CD14-positive monocyte (primary cell): ENCODE results near the gene EPHB2. TPM values are rescaled to one million over a fixed set of nuclear protein-coding genes. Genes with fewer than 3 reads are reported as not detected.

Experiments
- DNase-seq, 3 donors: peaks; one replicate each; pipeline ENCODE4 v3.0.0-alpha.2; 2011 to 2022
- H2AFZ ChIP-seq: 2 replicates; pipeline ENCODE4 v1.6.0; 2012; ENCODE audit warnings: mild to moderate bottlenecking, low read depth, low read length, inconsistent platforms; ENCODE audit not compliant: insufficient read depth, poor library complexity, severe bottlenecking
- H3K27ac ChIP-seq, 2 donors: 1 replicate in 1 of 2; 2 replicates in 1 of 2; pipeline ENCODE4 v1.5.1; 2012 to 2013; ENCODE audit warnings: low read length in 2 of 2, control low read depth in 1 of 2, inconsistent platforms in 1 of 2, low read depth in 1 of 2, mild to moderate bottlenecking in 1 of 2
- H3K27me3 ChIP-seq, 2 donors: one replicate each; pipeline versions ENCODE4 v1.6.0 to v1.6.1; 2011 to 2013; ENCODE audit warnings: low read length in 2 of 2; ENCODE audit not compliant: control insufficient read depth in 2 of 2, insufficient read depth in 2 of 2
- H3K36me3 ChIP-seq, 2 donors: replicated peaks in 1 of 2; 1 replicate in 1 of 2; 2 replicates in 1 of 2; pipeline versions ENCODE4 v1.5.1 to v1.6.1; 2012 to 2013; ENCODE audit warnings: low read length in 2 of 2, control low read depth in 1 of 2, inconsistent platforms in 1 of 2, mild to moderate bottlenecking in 1 of 2; ENCODE audit not compliant: insufficient read depth in 2 of 2, control insufficient read depth in 1 of 2
- H3K4me1 ChIP-seq, 2 donors: 1 replicate in 1 of 2; 2 replicates in 1 of 2; pipeline versions ENCODE4 v1.5.1 to v1.6.1; 2012 to 2013; ENCODE audit warnings: low read length in 2 of 2, control low read depth in 1 of 2, inconsistent platforms in 1 of 2, mild to moderate bottlenecking in 1 of 2, moderate library complexity in 1 of 2; ENCODE audit not compliant: insufficient read depth in 2 of 2, control insufficient read depth in 1 of 2
- H3K4me2 ChIP-seq: replicated peaks from 2 replicates; pipeline ENCODE3; 2012; ENCODE audit warnings: low read length, moderate library complexity, mild to moderate bottlenecking; ENCODE audit not compliant: poor library complexity, severe bottlenecking; ENCODE audit errors: extremely low read depth
- H3K4me3 ChIP-seq, 3 experiments: fragments of 200-600 bp in 1 of 3; sonication (generic) in 1 of 3; replicated peaks in 1 of 3; 1 replicate in 2 of 3; 2 replicates in 1 of 3; pipeline ENCODE4 v1.5.1; 2011 to 2013; ENCODE audit warnings: low read length in 3 of 3, mild to moderate bottlenecking in 3 of 3, control low read depth in 2 of 3, low read depth in 2 of 3, inconsistent platforms in 1 of 3, moderate library complexity in 1 of 3
- H3K79me2 ChIP-seq: 2 replicates; pipeline ENCODE4 v1.6.0; 2012; ENCODE audit warnings: mild to moderate bottlenecking, control low read depth, inconsistent platforms, low read length, moderate library complexity; ENCODE audit not compliant: insufficient read depth
- H3K9ac ChIP-seq: 2 replicates; pipeline ENCODE4 v1.6.0; 2017; ENCODE audit warnings: low read length, mild to moderate bottlenecking; ENCODE audit not compliant: insufficient read depth, poor library complexity, severe bottlenecking
- H3K9me3 ChIP-seq, 2 donors: replicated peaks in 1 of 2; 1 replicate in 1 of 2; 2 replicates in 1 of 2; pipeline versions ENCODE4 v1.5.1 to v1.6.1; 2012 to 2013; ENCODE audit warnings: low read length in 2 of 2, control low read depth in 1 of 2; ENCODE audit not compliant: control insufficient read depth in 1 of 2, insufficient read depth in 1 of 2
- H4K20me1 ChIP-seq: 2 replicates; pipeline ENCODE4 v1.6.0; 2012; ENCODE audit warnings: mild to moderate bottlenecking, low read length, control low read depth, moderate library complexity; ENCODE audit not compliant: insufficient read depth
- H3K27ac Mint-ChIP-seq, 7 donors: one replicate each; pipeline ENCODE4 v1.8.0; 2020; ENCODE audit warnings: mild to moderate bottlenecking in 7 of 7, mixed read lengths in 7 of 7, moderate library complexity in 6 of 7, inconsistent platforms in 2 of 7
- H3K27me3 Mint-ChIP-seq, 3 donors: one replicate each; pipeline ENCODE4 v1.8.0; 2021 to 2022; ENCODE audit warnings: low read depth in 3 of 3, mild to moderate bottlenecking in 3 of 3, mixed read lengths in 3 of 3, moderate library complexity in 3 of 3, inconsistent platforms in 1 of 3
- H3K36me3 Mint-ChIP-seq, 2 donors: one replicate each; pipeline ENCODE4 v1.8.0; 2020; ENCODE audit warnings: mixed read lengths in 2 of 2, inconsistent platforms in 1 of 2, mild to moderate bottlenecking in 1 of 2
- H3K4me1 Mint-ChIP-seq: one replicate; pipeline ENCODE4 v1.8.0; 2020; ENCODE audit warnings: mild to moderate bottlenecking, mixed read lengths
- H3K4me3 Mint-ChIP-seq, 2 donors: one replicate each; pipeline ENCODE4 v1.8.0; 2020; ENCODE audit warnings: mild to moderate bottlenecking in 2 of 2, mixed read lengths in 2 of 2, moderate library complexity in 1 of 2
- H3K9me3 Mint-ChIP-seq, 7 donors: one replicate each; pipeline ENCODE4 v1.8.0; 2020 to 2022; ENCODE audit warnings: mixed read lengths in 7 of 7, mild to moderate bottlenecking in 6 of 7, moderate library complexity in 6 of 7, inconsistent platforms in 2 of 7
- CTCF ChIP-seq: fragments of 200-600 bp; IDR thresholded peaks from one replicate; pipeline ENCODE4 v1.8.0; 2022; ENCODE audit warnings: antibody characterized with exemption, mild to moderate bottlenecking
- WGBS: methylation state at CpG from one replicate; pipeline ENCODE4 v1.1.5; 2013; ENCODE audit warnings: missing lambda C conversion rate; ENCODE audit not compliant: insufficient coverage; 5-methylcytosine and 5-hydroxymethylcytosine counted together
- intact Hi-C, 2 donors: fragments of 100-400 bp; cut with micrococcal nuclease; formaldehyde crosslinking; loops; one replicate each; pipeline versions ENCODE4 v1.15.0 to v1.15.1; 2023
- polyA plus RNA-seq, 3 donors: library from polyadenylated mRNA; depleted of rRNA in 1 of 3; unstranded in 2 of 3; stranded (reverse) in 1 of 3; fragments of 300-500 nt in 2 of 3; fragments of >200 nt in 1 of 3; fragmentation: Illumina TruSeq in 2 of 3; gene quantifications; 1 replicate in 2 of 3; 2 replicates in 1 of 3; pipeline ENCODE4 v1.2.3, GENCODE V29; 2012 to 2021

Gene EPHB2
- polyA plus RNA-seq, 3 donors: 2.9 to 5.6 (median 3.4) TPM

GRCh38 chr1:22913421-22914141, 202.9 kb downstream of the EPHB2 start:
- no peak overlapping the region for H3K4me2 ChIP-seq
- H3K4me1 ChIP-seq: no peaks in the 10 kb centered on the region
- Mint-ChIP-seq H3K4me3 (no peak overlapping the region), H3K4me1 (no peaks in the 10 kb centered on the region), H3K27me3 (peaks cover 2 to 8% (median 5%) of the 10 kb centered on the region in 3 donors), H3K36me3 (no peaks in the 10 kb centered on the region), H3K9me3 (peaks cover 0 to 2% (median 0%) of the 10 kb centered on the region in 7 donors), H3K27ac (peak overlapping the region in 1 of 7 donors; percentile 3)
- TF ChIP-seq CTCF: no peak
- intact Hi-C loops: no loop called here
- no peaks in the 10 kb centered on the region for H3K79me2 ChIP-seq
- H4K20me1 ChIP-seq: no peaks in the 10 kb centered on the region
- 87% methylated on average over 17 of the region's 24 CpGs for WGBS
- H2AFZ ChIP-seq: no peak overlapping the region
- no peaks in the 10 kb centered on the region for H3K9me3 ChIP-seq
- H3K9ac ChIP-seq: no peak overlapping the region
- H3K36me3 ChIP-seq: no peaks in the 10 kb centered on the region
- H3K27me3 ChIP-seq: no peaks in the 10 kb centered on the region
- DNase-seq: no peak
- H3K27ac ChIP-seq: no peak overlapping the region
- H3K4me3 ChIP-seq: no peak overlapping the region

- Histone ChIP-seq H2AFZ (no peak overlapping the region), H3K9me3 (no peaks in the 10 kb centered on the region), H3K79me2 (no peaks in the 10 kb centered on the region), H3K4me1 (no peaks in the 10 kb centered on the region), H3K27me3 (no peaks in the 10 kb centered on the region), H3K9ac (no peak overlapping the region), H3K36me3 (no peaks in the 10 kb centered on the region), H3K27ac (no peak overlapping the region), H3K4me2 (no peak overlapping the region), H4K20me1 (no peaks in the 10 kb centered on the region), H3K4me3 (no peak overlapping the region)
- no peak for TF ChIP-seq CTCF
- Mint-ChIP-seq H3K4me1 (no peaks in the 10 kb centered on the region), H3K4me3 (no peak overlapping the region), H3K9me3 (peaks cover 0 to 2% (median 0%) of the 10 kb centered on the region in 7 donors), H3K27ac (no peak overlapping the region), H3K36me3 (no peaks in the 10 kb centered on the region), H3K27me3 (peaks cover 3 to 8% (median 5%) of the 10 kb centered on the region in 3 donors)
- no peak for DNase-seq
- intact Hi-C loops: no loop called here
- WGBS: 89% methylated on average over 5 of the region's 10 CpGs
Measured at GRCh38 chr1:22914156-22914555, 203.5 kb downstream of the EPHB2 start.
